ENCODE results near the gene SPATA9. TPM values are rescaled to one million over a fixed set of nuclear protein-coding genes. Genes with fewer than 3 reads are reported as not detected.
A peak's percentile ranks its signal among the peaks of the same experiment; 100 is the strongest.

Gene SPATA9
- total and polyA plus RNA-seq, 9 of the 15 experiments (the other 6 are each of a cell fraction or from before 2014, with no cell fraction given): 0.16 to 5.5 (median 0.39) TPM; not detected in 3

GRCh38 chr5:95728494-95729114, 45.8 kb upstream of the SPATA9 start (continued):
- peak; percentile 14; the same call in 1 of the 2 replicates for TF ChIP-seq JUND (IDR thresholded peaks at IDR 0.05; ENCODE audit: borderline replicate concordance, low read depth, low read length)
- peak; percentile 94; the same call in 2 of the 3 replicates for TF ChIP-seq JUND (tag; IDR thresholded peaks at IDR 0.05; ENCODE audit: borderline replicate concordance, low read depth, low read length)
- no peak for TF ChIP-seq ZNF263 (CRISPR knock-in tag; IDR thresholded peaks at IDR 0.05; ENCODE audit: borderline replicate concordance)
- TF ChIP-seq KDM1A (IDR thresholded peaks at IDR 0.05): peak; percentile 39 to 54; a peak in 2 of 4 replicates
- TF ChIP-seq ZNF316 (IDR thresholded peaks at IDR 0.05): peak; percentile 67
- TF ChIP-seq CXXC5 (CRISPR knock-in tag; IDR thresholded peaks at IDR 0.05): peak; percentile 100
- peak; percentile 96 for TF ChIP-seq ZNF253 (CRISPR knock-in tag; conservative IDR thresholded peaks at IDR 0.05)

- peak in 1 of 4 experiments; percentile 61 for DNase-seq (ENCODE audit: extremely low read depth in 1 of 4, low spot score in 3 of 4)
- no peak for ATAC-seq
- no peaks in the 10 kb centered on the region for H3K9me3 ChIP-seq (replicated peaks; ENCODE audit: control insufficient read depth, insufficient read depth, low read depth, low read length)
- 2% methylated on average over 2 of the region's 2 CpGs for WGBS (ENCODE audit: insufficient coverage, low coverage, missing lambda C conversion rate)
- ChIA-PET CTCF (ENCODE audit: low intra/inter-chr PET ratio) (no interaction called here), POLR2A (interaction anchor here (0.6 to 2.5 kb wide), 6 partner anchors 19 to 832 kb away, joined by 3 to 8 read pairs (median 5); partner anchors contain the start of gene RFESD)
- no peaks in the 10 kb centered on the region; a peak in 1 of 5 replicates for H3K27me3 ChIP-seq (ENCODE audit: control insufficient read depth in 2 of 2, insufficient read depth in 2 of 2, low read length in 2 of 2)
- H3K79me2 ChIP-seq (ENCODE audit: control insufficient read depth, insufficient read depth, low read length): peaks cover 35% of the 10 kb centered on the region
- BruUV-seq (replicated peaks): no TSS peak
- peak overlapping the region; percentile 69 for H2AFZ ChIP-seq (ENCODE audit: low read depth, low read length)
- peaks cover 5% of the 10 kb centered on the region; the same call in 1 of the 3 replicates for H3K36me3 ChIP-seq (ENCODE audit: control insufficient read depth, insufficient read depth, low read length)
- H3K4me2 ChIP-seq (ENCODE audit: insufficient read depth, low read length): peak overlapping the region; percentile 43
- intact Hi-C loops (cut with micrococcal nuclease): loop anchor here (10.0 kb wide), 2 partner anchors 173 to 207 kb away; partner anchors contain the start of genes ARSK and SKIC3
- no peak overlapping the region for H3K4me3 ChIP-seq
- in situ Hi-C loops (cut with MboI): loop anchor here (5.0 kb wide), 1 partner anchor 60 kb away; no protein-coding TSS in a partner anchor
- no peaks in the 10 kb centered on the region for H3K9me1 ChIP-seq (ENCODE audit: control insufficient read depth, insufficient read depth, low read length)
- peaks cover 34 to 52% of the 10 kb centered on the region in 2 experiments for H3K4me1 ChIP-seq (replicated peaks in 1 of 2; ENCODE audit: control insufficient read depth in 2 of 2, insufficient read depth in 2 of 2, low read length in 2 of 2)
- H3K9ac ChIP-seq (ENCODE audit: insufficient read depth in 1 of 2, low read depth in 2 of 2, low read length in 2 of 2): peak overlapping the region in 1 of 2 experiments; percentile 92; a peak in 2 of 4 replicates
- H3K27ac ChIP-seq (ENCODE audit: extremely low read depth, low read depth, low read length): peak overlapping the region; percentile 85
- no peak for FAIRE-seq
- no peaks in the 10 kb centered on the region for H4K20me1 ChIP-seq (replicated peaks; ENCODE audit: control insufficient read depth, insufficient read depth, low read length)
- TF ChIP-seq ETV1 (tag; conservative IDR thresholded peaks at IDR 0.05; ENCODE audit: low read depth) (0 out of 2 replicates have a peak, but pooled peaks have one; percentile 10), NR4A1 (CRISPR knock-in tag; IDR thresholded peaks at IDR 0.05) (0 out of 2 replicates have a peak, but pooled peaks have one; percentile 15), NR4A1 (tag; IDR thresholded peaks at IDR 0.05) (no peak), CBFA2T3 (IDR thresholded peaks at IDR 0.05) (0 out of 2 replicates have a peak, but pooled peaks have one; percentile 26), ZNF239 (CRISPR knock-in tag; IDR thresholded peaks at IDR 0.05) (no peak), CC2D1A (IDR thresholded peaks at IDR 0.05) (no peak), ESRRA (IDR thresholded peaks at IDR 0.05; ENCODE audit: borderline replicate concordance, low read depth) (0 out of 2 replicates have a peak, but pooled peaks have one; percentile 10), L3MBTL2 (IDR thresholded peaks at IDR 0.05) (peak; percentile 36; the same call in 1 of the 2 replicates), ZNF583 (CRISPR knock-in tag; IDR thresholded peaks at IDR 0.05) (0 out of 2 replicates have a peak, but pooled peaks have one; percentile 20)
Measured at GRCh38 chr5:95727764-95728191, 45.0 kb upstream of the SPATA9 start.
